Activated T-helper 17 cell treated with anti-CD3 and anti-CD28 coated beads, Interleukin-2, amount 50 U/mL, for 72 hours (primary cell): Measurements from ENCODE around the gene FIGLA. TPM values are rescaled to one million over a fixed set of nuclear protein-coding genes. Genes with fewer than 3 reads are reported as not detected.
"Not testable (repeated sequence)": the region's sequence is repeated elsewhere in the genome, so short reads cannot be mapped to it uniquely, and the experiment has no call there.

Source experiments
- ATAC-seq: fragments of 150-1000 bp; cut with Tn5 transposase; replicated peaks from 2 replicates; pipeline ENCODE4 v1.10.0; 2021; ENCODE audit warnings: mild to moderate bottlenecking, moderate library complexity
- H3K27ac Mint-ChIP-seq: one replicate; pipeline ENCODE4 v1.8.0; 2022; ENCODE audit warnings: mixed read lengths
- H3K27me3 Mint-ChIP-seq: one replicate; pipeline ENCODE4 v1.8.0; 2022; ENCODE audit warnings: mixed read lengths
- H3K36me3 Mint-ChIP-seq: one replicate; pipeline ENCODE4 v1.8.0; 2022; ENCODE audit warnings: low read depth, mild to moderate bottlenecking, mixed read lengths
- H3K4me1 Mint-ChIP-seq: one replicate; pipeline ENCODE4 v1.8.0; 2022; ENCODE audit warnings: mixed read lengths
- H3K4me3 Mint-ChIP-seq: one replicate; pipeline ENCODE4 v1.8.0; 2022; ENCODE audit warnings: mild to moderate bottlenecking, mixed read lengths
- H3K9me3 Mint-ChIP-seq: one replicate; pipeline ENCODE4 v1.8.0; 2022; ENCODE audit warnings: mixed read lengths
- total RNA-seq, 2 donors: library from RNA; stranded (reverse); gene quantifications; one replicate each; pipeline ENCODE4 v1.2.3, GENCODE V29; 2022

The FIGLA gene
- total RNA-seq, 2 donors from 2014 or later = not detected

DNA sequence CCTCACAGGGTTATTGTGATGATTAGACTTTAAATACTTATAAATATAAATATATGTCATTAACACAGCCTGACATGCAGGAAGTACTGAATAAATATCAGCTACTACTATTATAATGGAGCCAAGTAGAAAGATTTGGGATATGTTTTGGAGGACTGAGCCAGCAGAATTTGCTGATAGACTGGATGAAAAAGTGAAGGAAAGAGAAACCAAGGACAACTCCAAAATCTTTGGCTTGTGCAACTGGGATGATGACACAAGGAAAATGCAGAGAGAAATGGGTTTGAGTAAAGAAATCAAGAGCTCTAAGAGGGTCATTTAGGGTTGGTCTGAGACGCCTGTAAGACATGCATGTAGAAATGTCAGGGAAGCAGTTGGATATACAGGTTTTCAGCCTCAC, 38.0 kb downstream of the FIGLA start:
- Mint-ChIP-seq H3K27ac (no peak overlapping the region), H3K4me1 (no peaks in the 10 kb centered on the region), H3K9me3 (peaks cover 3% of the 10 kb centered on the region), H3K27me3 (peaks cover 15% of the 10 kb centered on the region), H3K4me3 (no peak overlapping the region), H3K36me3 (no peaks in the 10 kb centered on the region)
- no peak for ATAC-seq

DNA sequence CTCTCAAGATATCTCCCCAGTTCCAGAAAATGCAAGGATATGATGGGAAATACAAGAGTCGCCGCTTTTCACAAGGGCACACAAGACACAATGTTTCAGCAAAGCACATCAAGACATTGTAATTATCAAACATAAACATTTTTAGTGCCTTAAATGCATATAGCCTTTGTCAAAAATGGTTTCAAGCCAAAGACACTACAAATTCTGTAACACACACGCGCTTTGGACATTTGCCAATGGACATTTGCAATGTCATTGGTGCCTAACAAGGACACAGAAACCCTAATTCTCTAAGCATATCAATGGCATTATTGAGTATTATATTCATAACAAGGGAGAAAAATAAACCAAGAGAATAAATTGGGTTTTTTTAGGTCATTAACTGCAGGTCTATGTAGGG, 38.6 kb downstream of the FIGLA start:
- no peak overlapping the region for H3K4me3 Mint-ChIP-seq
- peaks cover 5% of the 10 kb centered on the region for H3K9me3 Mint-ChIP-seq
- no peaks in the 10 kb centered on the region for H3K4me1 Mint-ChIP-seq
- ATAC-seq = no peak
- H3K27me3 Mint-ChIP-seq = peaks cover 16% of the 10 kb centered on the region
- H3K36me3 Mint-ChIP-seq = no peaks in the 10 kb centered on the region
- no peak overlapping the region for H3K27ac Mint-ChIP-seq

DNA sequence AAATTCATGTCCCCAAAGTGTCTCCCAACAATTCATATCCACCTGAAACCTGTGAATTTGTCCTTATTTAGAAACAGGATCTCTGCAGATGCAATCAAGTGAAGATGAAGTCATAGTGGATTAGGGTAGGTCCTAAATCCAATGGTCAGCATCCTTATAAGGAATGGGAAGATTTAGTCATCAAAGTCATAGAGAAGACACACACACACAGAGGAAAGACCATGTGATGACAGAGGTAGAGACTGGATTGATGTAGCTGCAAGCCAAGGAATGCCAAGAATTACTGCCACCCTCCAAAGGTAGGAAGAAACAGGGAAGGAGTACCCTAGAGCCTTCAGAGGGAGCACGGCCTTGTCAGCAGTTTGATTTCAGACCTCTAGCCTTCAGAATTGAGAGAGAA, 40.1 kb downstream of the FIGLA start:
- no peaks in the 10 kb centered on the region for H3K4me1 Mint-ChIP-seq
- peaks cover 13% of the 10 kb centered on the region for H3K27me3 Mint-ChIP-seq
- H3K9me3 Mint-ChIP-seq = peaks cover 5% of the 10 kb centered on the region
- ATAC-seq = no peak
- no peak overlapping the region for H3K4me3 Mint-ChIP-seq
- H3K36me3 Mint-ChIP-seq = no peaks in the 10 kb centered on the region
- H3K27ac Mint-ChIP-seq = no peak overlapping the region

DNA sequence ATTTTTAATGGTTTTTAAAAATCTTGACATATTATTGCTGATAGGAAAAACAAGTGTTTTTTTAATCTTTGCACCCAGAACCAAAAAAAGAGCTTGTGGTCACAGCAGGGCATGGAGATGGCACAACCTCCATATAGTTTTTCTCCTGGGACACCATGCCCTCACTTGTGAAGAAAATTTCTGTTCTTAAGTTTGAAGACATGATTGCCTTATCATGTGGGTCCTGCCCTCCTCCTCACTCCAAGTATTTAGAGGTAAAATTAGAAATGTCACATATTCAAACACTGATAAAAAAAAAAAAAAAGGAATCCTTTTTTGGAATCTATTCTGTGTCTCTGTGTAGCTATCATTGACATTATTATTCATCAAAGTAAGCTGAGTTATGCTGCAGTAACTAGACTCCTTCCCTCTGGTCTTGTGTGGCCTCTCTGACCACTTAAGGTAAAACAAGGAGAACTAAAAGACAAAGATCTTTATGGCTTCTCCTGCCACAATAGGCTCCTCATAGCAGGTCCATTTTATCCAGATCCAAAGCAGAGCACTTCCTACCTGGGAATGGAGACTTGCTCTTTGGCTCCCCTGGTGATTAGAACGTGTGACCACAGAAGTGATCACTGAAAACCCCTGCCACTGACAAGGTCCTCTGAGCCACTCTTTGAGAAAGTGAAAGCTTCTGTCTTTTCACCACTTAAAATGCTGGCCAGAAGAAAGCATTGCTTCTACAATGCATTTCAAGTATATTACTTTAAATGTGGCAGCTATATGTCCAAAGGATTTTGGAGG, 42.2 kb downstream of the FIGLA start:
- ATAC-seq = no peak
- Mint-ChIP-seq H3K9me3 (peaks cover 5% of the 10 kb centered on the region), H3K36me3 (no peaks in the 10 kb centered on the region), H3K4me3 (no peak overlapping the region), H3K4me1 (no peaks in the 10 kb centered on the region), H3K27me3 (peaks cover 13% of the 10 kb centered on the region), H3K27ac (no peak overlapping the region)

DNA sequence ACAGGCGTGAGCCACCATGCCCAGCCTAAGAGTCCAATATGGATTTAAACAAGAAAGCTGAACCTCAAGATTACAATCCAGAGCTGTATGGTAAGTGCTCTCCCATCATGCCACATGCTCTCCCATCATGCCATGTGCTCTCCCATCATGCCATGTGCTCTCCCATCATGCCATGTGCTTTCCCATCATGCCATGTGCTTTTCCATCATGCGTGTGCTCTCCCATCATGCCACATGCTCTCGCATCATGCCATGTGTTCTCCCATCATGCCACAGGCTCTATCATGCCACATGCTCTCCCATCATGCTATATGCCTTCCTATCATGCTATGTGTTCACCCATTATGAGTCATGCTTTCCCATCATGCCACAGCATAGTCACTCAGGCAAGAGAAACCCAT, 43.2 kb downstream of the FIGLA start:
- Mint-ChIP-seq H3K4me3 (no peak overlapping the region), H3K36me3 (no peaks in the 10 kb centered on the region), H3K4me1 (no peaks in the 10 kb centered on the region), H3K27ac (no peak overlapping the region), H3K9me3 (peaks cover 5% of the 10 kb centered on the region), H3K27me3 (peaks cover 13% of the 10 kb centered on the region)
- ATAC-seq = no peak

DNA sequence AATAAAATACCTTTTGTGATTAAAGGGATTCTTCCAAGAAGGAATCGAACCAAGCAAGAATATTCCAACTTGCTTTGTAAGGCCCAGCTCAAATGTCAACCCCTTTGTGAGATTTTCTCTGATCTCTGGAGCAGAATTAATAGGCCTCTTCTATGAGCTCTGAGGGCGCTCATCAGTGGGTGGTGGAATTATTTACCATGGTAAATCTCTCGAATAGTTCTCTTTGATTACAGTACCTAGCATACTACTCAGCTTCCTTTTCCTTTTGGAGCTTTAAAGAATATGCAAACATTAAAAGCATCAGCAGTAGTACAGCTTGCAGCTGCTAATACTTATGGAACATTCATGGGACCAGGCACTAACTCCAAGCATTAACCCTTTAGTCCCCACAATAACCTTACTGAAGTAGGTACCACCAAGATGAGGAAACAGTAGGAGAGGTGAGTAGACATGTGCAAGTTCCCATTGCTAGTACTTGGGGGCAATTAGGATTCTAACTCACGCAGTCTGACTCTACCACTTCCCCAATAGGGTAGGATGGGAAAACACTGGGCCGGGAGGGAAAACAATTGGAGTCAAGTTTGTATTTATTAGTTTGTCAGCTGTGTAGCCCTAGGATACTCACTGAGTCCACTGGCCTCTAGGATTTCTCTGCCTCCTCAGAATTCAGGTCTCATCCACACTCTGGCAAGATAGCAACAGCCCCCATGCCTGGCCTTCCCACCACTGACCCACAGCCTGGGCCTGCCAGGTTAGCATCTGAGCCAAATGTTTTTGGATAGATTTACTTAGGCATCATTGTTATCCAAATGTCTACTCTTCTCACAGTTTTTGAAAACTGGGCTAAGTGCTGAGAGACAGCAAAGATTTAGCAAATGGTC, 44.1 kb downstream of the FIGLA start:
- Mint-ChIP-seq H3K9me3 (peaks cover 5% of the 10 kb centered on the region), H3K27me3 (peaks cover 13% of the 10 kb centered on the region), H3K4me3 (no peak overlapping the region), H3K27ac (no peak overlapping the region), H3K4me1 (no peaks in the 10 kb centered on the region), H3K36me3 (no peaks in the 10 kb centered on the region)
- ATAC-seq = no peak

DNA sequence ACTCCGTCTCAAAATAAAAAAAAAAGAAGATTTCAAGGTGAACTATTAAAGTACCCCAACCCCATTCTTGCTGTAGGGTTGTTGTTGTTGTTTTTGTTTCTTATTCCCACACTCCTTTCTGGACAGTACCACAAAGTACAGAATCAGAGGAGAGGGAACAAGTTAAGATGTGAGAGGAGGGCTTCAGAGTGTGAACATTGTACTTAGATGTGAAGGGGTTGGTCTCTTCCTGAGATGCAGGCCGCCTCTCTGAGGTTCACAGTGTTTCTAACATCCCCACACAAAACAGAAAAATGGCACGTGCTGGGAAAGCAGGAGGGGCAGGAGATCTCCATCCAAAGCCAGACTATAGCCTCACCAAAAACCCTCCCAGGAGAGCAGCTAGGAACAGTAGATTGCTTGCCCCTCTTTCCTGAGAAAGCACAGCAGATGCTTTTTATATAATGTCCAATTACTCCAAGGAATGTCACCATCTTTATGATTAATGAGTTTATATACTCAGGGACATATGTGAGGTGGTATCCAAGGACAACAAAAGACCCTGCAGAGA, 45.1 kb downstream of the FIGLA start:
- H3K27me3 Mint-ChIP-seq = peaks cover 12% of the 10 kb centered on the region
- no peak overlapping the region for H3K27ac Mint-ChIP-seq
- no peak for ATAC-seq
- peaks cover 5% of the 10 kb centered on the region for H3K9me3 Mint-ChIP-seq
- no peaks in the 10 kb centered on the region for H3K4me1 Mint-ChIP-seq
- H3K36me3 Mint-ChIP-seq = no peaks in the 10 kb centered on the region
- no peak overlapping the region for H3K4me3 Mint-ChIP-seq

DNA sequence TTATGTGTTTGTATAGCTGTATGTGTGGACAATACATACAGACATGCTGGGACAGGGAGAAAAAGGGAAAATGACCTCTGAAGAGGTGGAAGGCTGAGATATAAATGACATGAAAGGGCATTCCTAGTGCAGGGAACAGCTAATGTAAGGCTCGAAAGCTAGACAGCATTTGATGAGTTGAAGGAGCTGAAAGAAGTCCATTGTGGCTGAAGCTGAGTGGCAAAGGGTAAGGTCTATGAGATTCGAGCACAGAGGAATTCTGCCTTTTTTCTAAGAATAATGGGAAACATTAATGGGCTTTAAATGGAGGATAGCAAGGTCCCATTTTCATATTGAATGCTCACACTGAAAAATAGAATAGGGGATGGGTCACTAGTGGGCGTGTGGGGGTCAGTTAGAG, 46.0 kb downstream of the FIGLA start:
- Mint-ChIP-seq H3K4me1 (no peaks in the 10 kb centered on the region), H3K36me3 (no peaks in the 10 kb centered on the region), H3K4me3 (no peak overlapping the region), H3K27ac (no peak overlapping the region), H3K27me3 (peaks cover 9% of the 10 kb centered on the region), H3K9me3 (peaks cover 5% of the 10 kb centered on the region)
- no peak for ATAC-seq

DNA sequence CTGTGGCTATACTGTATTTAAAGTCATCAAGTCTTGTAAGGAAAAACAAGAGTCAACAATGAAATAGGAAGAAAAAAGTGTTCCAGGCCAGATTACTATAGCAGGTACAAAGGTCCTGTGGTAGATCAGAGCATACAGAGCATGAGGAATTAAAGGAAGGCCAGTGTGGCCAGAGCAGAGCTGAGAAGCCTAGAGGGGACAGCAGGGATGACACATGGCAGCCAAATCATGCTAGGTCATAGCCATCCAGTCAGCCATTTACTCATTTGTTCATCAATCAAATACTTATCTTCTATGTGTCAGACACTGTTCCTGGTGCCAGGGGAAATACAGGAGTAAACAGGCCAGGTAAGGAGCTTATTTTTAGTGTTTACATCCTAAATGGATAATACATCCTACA, 46.8 kb downstream of the FIGLA start:
- no peak overlapping the region for H3K27ac Mint-ChIP-seq
- H3K9me3 Mint-ChIP-seq = peaks cover 5% of the 10 kb centered on the region
- H3K36me3 Mint-ChIP-seq = no peaks in the 10 kb centered on the region
- ATAC-seq = no peak
- peaks cover 8% of the 10 kb centered on the region for H3K27me3 Mint-ChIP-seq
- H3K4me1 Mint-ChIP-seq = no peaks in the 10 kb centered on the region
- H3K4me3 Mint-ChIP-seq = no peak overlapping the region

DNA sequence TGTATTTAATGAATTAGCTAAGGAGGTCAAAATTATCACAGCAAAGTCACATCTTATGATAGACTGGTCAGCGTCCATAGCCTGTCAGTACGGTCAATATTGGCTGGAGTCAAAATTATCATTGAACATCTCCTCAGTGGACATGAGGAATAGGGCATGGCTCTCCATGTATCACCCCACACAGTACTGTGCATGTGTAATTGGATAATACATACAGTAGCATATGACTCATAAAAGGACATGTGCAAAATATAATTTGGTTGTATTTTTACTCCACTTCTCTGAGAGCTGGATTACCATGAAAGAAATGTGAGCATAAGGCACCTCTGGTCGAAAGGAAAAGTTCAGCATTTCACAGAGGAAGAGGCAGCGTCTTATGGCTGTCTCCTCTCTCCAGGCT, 47.4 kb downstream of the FIGLA start:
- H3K27me3 Mint-ChIP-seq = peaks cover 10% of the 10 kb centered on the region
- H3K9me3 Mint-ChIP-seq = peaks cover 5% of the 10 kb centered on the region
- no peaks in the 10 kb centered on the region for H3K36me3 Mint-ChIP-seq
- no peak for ATAC-seq
- no peak overlapping the region for H3K27ac Mint-ChIP-seq
- no peak overlapping the region for H3K4me3 Mint-ChIP-seq
- no peaks in the 10 kb centered on the region for H3K4me1 Mint-ChIP-seq

DNA sequence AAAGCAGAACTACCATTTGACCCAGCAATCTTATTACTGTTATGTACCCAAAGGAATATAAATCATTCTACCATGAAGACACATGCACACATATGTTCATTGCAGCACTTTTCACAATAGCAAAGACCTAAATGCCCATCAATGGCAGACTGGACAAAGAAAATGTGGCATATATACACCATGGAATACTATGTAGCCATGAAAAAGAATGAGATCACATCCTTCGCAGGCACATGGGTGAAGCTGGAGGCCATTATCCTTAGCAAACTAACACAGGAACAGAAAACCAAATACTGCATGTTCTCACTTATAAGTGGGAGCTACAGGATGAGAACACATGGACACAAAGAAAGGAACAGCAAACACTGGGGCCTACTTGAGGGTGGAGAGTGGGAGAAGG, 51.0 kb downstream of the FIGLA start:
- not testable (repeated sequence) for H3K36me3 Mint-ChIP-seq
- H3K27me3 Mint-ChIP-seq = peaks cover 18% of the 10 kb centered on the region

DNA sequence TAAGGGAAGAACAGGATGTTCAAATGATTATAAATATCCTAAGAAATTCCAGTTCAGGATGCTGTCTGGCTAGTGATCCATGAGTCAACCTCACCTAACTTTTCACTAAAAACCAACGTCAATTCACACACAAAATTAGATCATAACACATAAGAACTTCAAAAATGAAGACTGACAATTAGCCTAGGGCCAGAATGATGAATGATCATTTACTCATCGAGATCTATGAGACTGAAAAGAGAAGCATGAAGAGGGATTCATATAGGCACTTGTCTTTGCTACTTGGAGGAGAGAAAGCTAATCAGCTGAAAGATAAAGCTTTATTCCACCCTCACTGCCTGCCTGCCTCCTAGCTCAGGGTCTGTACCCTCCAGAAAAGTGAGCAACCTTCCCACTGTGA, 52.3 kb downstream of the FIGLA start:
- H3K4me1 Mint-ChIP-seq = no peaks in the 10 kb centered on the region
- H3K4me3 Mint-ChIP-seq = no peak overlapping the region
- peaks cover 24% of the 10 kb centered on the region for H3K27me3 Mint-ChIP-seq

More for the DNA sequence above, 51.0 kb downstream of the FIGLA start:
- ATAC-seq, H3K4me3 Mint-ChIP-seq, H3K27ac Mint-ChIP-seq, H3K4me1 Mint-ChIP-seq, H3K9me3 Mint-ChIP-seq: not testable (repeated sequence)

DNA sequence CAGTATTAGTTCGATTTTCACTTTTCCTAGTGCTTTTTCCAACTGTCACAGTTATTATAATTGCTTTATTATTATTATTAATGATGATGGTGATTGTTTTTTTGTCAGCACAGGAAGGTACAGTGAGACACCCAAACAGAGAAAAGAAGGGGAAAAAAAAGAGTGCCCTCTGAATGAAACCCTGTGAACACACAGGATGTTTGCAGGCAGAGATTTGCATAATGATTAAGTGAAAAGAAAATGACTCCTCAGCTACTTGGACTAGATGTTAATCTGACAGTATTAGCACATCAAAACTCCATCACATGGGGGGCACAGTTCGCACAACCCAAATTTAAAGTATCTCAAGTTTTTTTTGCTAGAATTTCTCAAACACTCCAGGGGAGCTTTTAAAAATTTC, 55.4 kb downstream of the FIGLA start:
- Mint-ChIP-seq H3K4me3 (no peak overlapping the region), H3K36me3 (no peaks in the 10 kb centered on the region), H3K27me3 (peaks cover 27% of the 10 kb centered on the region), H3K9me3 (no peaks in the 10 kb centered on the region), H3K27ac (no peak overlapping the region), H3K4me1 (no peaks in the 10 kb centered on the region)
- no peak for ATAC-seq

More for the DNA sequence above, 52.3 kb downstream of the FIGLA start:
- H3K27ac Mint-ChIP-seq = no peak overlapping the region
- H3K36me3 Mint-ChIP-seq = no peaks in the 10 kb centered on the region
- no peak for ATAC-seq
- no peaks in the 10 kb centered on the region for H3K9me3 Mint-ChIP-seq

DNA sequence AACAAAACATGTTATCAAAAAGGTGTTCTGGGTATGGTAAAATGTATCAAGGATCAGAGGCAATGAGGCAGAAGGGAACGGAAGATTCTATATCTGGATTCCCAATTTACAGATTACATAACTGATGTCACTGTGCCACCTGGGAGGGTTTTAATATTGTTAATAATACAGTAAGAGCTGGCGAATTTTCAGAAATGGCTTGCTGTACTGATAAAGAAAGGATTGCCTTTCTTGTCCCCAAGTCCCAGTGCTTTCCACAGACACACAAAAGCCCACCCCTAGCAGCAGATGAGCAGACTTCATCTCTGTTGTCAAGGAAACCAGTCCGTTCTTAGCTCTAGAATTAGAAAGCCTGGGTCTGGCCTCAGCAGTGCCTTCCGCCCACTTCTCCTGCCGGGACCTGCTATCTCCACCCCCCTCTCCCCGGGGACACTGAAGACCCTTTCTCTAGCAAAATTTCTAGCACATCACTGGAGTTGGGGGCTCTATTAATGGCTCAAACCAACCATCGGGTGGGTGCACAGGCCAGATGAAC, 56.7 kb downstream of the FIGLA start:
- Mint-ChIP-seq H3K27me3 (peaks cover 28% of the 10 kb centered on the region), H3K9me3 (no peaks in the 10 kb centered on the region), H3K36me3 (no peaks in the 10 kb centered on the region), H3K4me1 (no peaks in the 10 kb centered on the region), H3K27ac (no peak overlapping the region), H3K4me3 (no peak overlapping the region)
- no peak for ATAC-seq
